Esophagus muscularis mucosa (tissue), 4 donors: Measurements from ENCODE around the gene PYGM. TPM values are rescaled to one million over a fixed set of nuclear protein-coding genes. Genes with fewer than 3 reads are reported as not detected.

Experiments
- DNase-seq: peaks from one replicate; pipeline ENCODE4 v3.0.0-alpha.2; 2017; ENCODE audit errors: extremely low spot score
- H3K27ac ChIP-seq, 4 donors: fragments of 200-600 bp; sonication (generic); replicated peaks in 1 of 4; 1 replicate in 3 of 4; 2 replicates in 1 of 4; pipeline ENCODE4 v1.5.1; 2016 to 2019; ENCODE audit warnings: mild to moderate bottlenecking in 1 of 4
- H3K27me3 ChIP-seq, 4 donors: fragments of 200-600 bp; sonication (generic); one replicate each; pipeline versions ENCODE4 v1.5.1 to v1.6.0; 2016 to 2019
- H3K36me3 ChIP-seq, 4 donors: fragments of 200-600 bp; sonication (generic); one replicate each; pipeline ENCODE4 v1.5.1; 2016 to 2019
- H3K4me1 ChIP-seq, 4 donors: fragments of 200-600 bp; sonication (generic); one replicate each; pipeline ENCODE4 v1.5.1; 2016 to 2019
- H3K4me3 ChIP-seq, 4 donors: fragments of 200-600 bp; sonication (generic); 1 replicate in 2 of 4; 2 replicates in 2 of 4; pipeline ENCODE4 v1.5.1; 2016 to 2019; ENCODE audit warnings: mild to moderate bottlenecking in 4 of 4, moderate library complexity in 1 of 4
- H3K9me3 ChIP-seq, 4 donors: fragments of 200-600 bp; sonication (generic); 1 replicate in 3 of 4; 2 replicates in 1 of 4; pipeline ENCODE4 v1.5.1; 2016 to 2019
- EP300 ChIP-seq: sonication (generic); formaldehyde crosslinking; IDR thresholded peaks from one replicate; pipeline ENCODE4 v1.6.1; 2017; ENCODE audit warnings: antibody characterized with exemption
- POLR2A ChIP-seq: fragments of 450-650 bp; IDR thresholded peaks from one replicate; pipeline ENCODE4 v1.6.1; 2017; ENCODE audit warnings: antibody characterized with exemption, moderate library complexity, mild to moderate bottlenecking, low read depth
- POLR2AphosphoS5 ChIP-seq, 2 donors: sonication (generic); formaldehyde crosslinking; IDR thresholded peaks; one replicate each; pipeline ENCODE4 v1.6.1; 2017; ENCODE audit warnings: antibody characterized with exemption in 2 of 2
- WGBS: methylation state at CpG from one replicate; pipeline ENCODE4 v1.1.5; 2018; 5-methylcytosine and 5-hydroxymethylcytosine counted together
- intact Hi-C: fragments of 100-400 bp; cut with DNase I; formaldehyde crosslinking; loops from one replicate; pipeline ENCODE4 v1.15.1; 2023
- total RNA-seq, 4 donors: library from RNA; depleted of rRNA; stranded (reverse); fragments of >200 nt; gene quantifications; one replicate each; pipeline versions ENCODE4 v1.1.0 to v1.2.1, GENCODE V29; 2016
- TF ChIP-seq, protein P1 (sequence below), 3 experiments: fragments of 200-600 bp in 2 of 3; fragments of 450-650 bp in 1 of 3; sonication (generic) in 2 of 3; IDR thresholded peaks; one replicate each; pipeline ENCODE4 v1.5.1; 2017 to 2019; ENCODE audit warnings: antibody characterized with exemption in 3 of 3, mild to moderate bottlenecking in 2 of 3, moderate library complexity in 1 of 3

PYGM gene
- total RNA-seq, 4 donors from 2014 or later = 18.4 to 57.2 (median 26.3) TPM

DNA sequence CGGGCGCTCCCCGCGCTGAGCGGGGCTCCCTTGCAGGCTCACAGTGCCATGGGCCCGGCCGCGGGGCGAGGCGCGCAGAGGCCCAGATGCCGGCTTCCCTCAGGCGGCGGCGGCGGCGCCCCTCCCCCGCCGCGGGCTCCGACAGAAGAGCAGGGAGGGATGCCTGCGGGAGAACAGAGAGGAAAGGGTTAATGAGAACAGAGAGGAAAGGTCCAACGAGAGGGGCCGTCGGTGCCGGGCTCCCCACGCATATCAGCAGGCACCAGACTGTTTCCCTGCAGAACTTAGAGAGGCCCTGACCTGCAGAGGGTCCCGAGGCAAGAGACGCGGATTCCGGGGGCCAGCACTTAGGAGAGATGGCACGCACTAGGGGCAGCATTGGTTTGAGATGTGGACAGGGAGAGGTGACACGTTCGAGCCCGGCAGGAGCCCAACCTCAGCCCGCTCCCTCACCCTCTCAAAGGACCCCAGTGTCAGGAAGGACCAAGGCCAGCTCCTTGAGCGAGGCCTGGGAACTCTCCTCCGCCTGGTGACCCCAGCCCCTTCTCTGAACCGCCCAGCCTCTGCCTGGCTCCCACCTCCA, 45.9 kb downstream of the PYGM start:
- H3K36me3 ChIP-seq = no peaks in the 10 kb centered on the region
- peaks cover 0 to 100% (median 61%) of the 10 kb centered on the region in 4 donors for H3K27me3 ChIP-seq
- TF ChIP-seq POLR2A (no peak), EP300 (no peak), POLR2AphosphoS5 (IDR thresholded peaks at IDR 0.05) (no peak)
- WGBS = 17% methylated on average over 17 of the region's 39 CpGs
- peaks cover 9 to 31% (median 21%) of the 10 kb centered on the region in 4 donors for H3K4me1 ChIP-seq
- no peaks in the 10 kb centered on the region for H3K9me3 ChIP-seq
- H3K4me3 ChIP-seq = peak overlapping the region; percentile 12 to 35 (median 22)
- intact Hi-C loops = no loop called here
- DNase-seq = no peak
- no peak overlapping the region for H3K27ac ChIP-seq

- intact Hi-C loops = no loop called here
- no peak for TF ChIP-seq POLR2AphosphoS5 (IDR thresholded peaks at IDR 0.05)
- no peak for TF ChIP-seq POLR2A
- TF ChIP-seq, protein P1, sequence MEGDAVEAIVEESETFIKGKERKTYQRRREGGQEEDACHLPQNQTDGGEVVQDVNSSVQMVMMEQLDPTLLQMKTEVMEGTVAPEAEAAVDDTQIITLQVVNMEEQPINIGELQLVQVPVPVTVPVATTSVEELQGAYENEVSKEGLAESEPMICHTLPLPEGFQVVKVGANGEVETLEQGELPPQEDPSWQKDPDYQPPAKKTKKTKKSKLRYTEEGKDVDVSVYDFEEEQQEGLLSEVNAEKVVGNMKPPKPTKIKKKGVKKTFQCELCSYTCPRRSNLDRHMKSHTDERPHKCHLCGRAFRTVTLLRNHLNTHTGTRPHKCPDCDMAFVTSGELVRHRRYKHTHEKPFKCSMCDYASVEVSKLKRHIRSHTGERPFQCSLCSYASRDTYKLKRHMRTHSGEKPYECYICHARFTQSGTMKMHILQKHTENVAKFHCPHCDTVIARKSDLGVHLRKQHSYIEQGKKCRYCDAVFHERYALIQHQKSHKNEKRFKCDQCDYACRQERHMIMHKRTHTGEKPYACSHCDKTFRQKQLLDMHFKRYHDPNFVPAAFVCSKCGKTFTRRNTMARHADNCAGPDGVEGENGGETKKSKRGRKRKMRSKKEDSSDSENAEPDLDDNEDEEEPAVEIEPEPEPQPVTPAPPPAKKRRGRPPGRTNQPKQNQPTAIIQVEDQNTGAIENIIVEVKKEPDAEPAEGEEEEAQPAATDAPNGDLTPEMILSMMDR (IDR thresholded peaks at IDR 0.05) = no peak
- TF ChIP-seq EP300 = no peak
- H3K9me3 ChIP-seq = no peaks in the 10 kb centered on the region
- H3K36me3 ChIP-seq = no peaks in the 10 kb centered on the region
- H3K27me3 ChIP-seq = peaks cover 0 to 100% (median 58%) of the 10 kb centered on the region in 4 donors
- WGBS = 4% methylated on average over 11 of the region's 111 CpGs
- H3K4me1 ChIP-seq = peaks cover 9 to 31% (median 21%) of the 10 kb centered on the region in 4 donors
- DNase-seq = no peak
- no peak overlapping the region for H3K27ac ChIP-seq
- peak overlapping the region; percentile 12 to 35 (median 22) for H3K4me3 ChIP-seq
Observed at GRCh38 chr11:64713016-64713707, 46.6 kb downstream of the PYGM start.

- TF ChIP-seq, protein P1 (IDR thresholded peaks at IDR 0.05) = no peak
- TF ChIP-seq EP300 (no peak), POLR2A (no peak), POLR2AphosphoS5 (IDR thresholded peaks at IDR 0.05) (no peak)
- no peaks in the 10 kb centered on the region for H3K9me3 ChIP-seq
- peaks cover 9 to 31% (median 21%) of the 10 kb centered on the region in 4 donors for H3K4me1 ChIP-seq
- intact Hi-C loops = no loop called here
- no peak overlapping the region for H3K4me3 ChIP-seq
- WGBS = 17% methylated on average over 33 of the region's 45 CpGs
- H3K27me3 ChIP-seq = peaks cover 0 to 100% (median 57%) of the 10 kb centered on the region in 4 donors
- DNase-seq = no peak
- no peaks in the 10 kb centered on the region for H3K36me3 ChIP-seq
- no peak overlapping the region for H3K27ac ChIP-seq
Observed at GRCh38 chr11:64712430-64713015, 47.3 kb downstream of the PYGM start.

DNA sequence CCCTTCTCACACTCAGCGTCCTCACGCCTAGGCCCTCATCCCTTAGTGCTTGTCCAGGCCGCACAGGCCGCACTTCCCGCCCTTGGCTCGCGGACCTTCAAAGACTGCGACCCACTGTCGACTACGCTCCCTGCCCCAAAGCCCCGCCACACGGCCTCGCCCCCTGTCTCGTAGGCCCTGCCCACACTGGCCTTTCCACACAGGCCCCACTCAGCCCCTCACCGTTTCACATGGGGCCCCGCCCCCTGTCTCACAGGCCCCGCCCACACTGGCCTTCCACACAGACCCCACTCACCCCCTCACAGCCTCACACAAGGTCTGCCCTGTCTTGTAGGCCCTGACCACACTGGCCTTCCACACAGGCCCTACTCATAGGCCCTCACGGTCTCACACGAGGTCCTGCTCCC, 47.8 kb downstream of the PYGM start:
- DNase-seq = no peak
- no peak overlapping the region for H3K4me3 ChIP-seq
- intact Hi-C loops = no loop called here
- peaks cover 9 to 31% (median 21%) of the 10 kb centered on the region in 4 donors for H3K4me1 ChIP-seq
- peaks cover 0 to 100% (median 56%) of the 10 kb centered on the region in 4 donors for H3K27me3 ChIP-seq
- H3K27ac ChIP-seq = no peak overlapping the region
- H3K36me3 ChIP-seq = no peaks in the 10 kb centered on the region
- whole genome bisulfite sequencing = 55% methylated on average over 19 of the region's 19 CpGs
- TF ChIP-seq EP300 = no peak
- no peaks in the 10 kb centered on the region for H3K9me3 ChIP-seq

DNA sequence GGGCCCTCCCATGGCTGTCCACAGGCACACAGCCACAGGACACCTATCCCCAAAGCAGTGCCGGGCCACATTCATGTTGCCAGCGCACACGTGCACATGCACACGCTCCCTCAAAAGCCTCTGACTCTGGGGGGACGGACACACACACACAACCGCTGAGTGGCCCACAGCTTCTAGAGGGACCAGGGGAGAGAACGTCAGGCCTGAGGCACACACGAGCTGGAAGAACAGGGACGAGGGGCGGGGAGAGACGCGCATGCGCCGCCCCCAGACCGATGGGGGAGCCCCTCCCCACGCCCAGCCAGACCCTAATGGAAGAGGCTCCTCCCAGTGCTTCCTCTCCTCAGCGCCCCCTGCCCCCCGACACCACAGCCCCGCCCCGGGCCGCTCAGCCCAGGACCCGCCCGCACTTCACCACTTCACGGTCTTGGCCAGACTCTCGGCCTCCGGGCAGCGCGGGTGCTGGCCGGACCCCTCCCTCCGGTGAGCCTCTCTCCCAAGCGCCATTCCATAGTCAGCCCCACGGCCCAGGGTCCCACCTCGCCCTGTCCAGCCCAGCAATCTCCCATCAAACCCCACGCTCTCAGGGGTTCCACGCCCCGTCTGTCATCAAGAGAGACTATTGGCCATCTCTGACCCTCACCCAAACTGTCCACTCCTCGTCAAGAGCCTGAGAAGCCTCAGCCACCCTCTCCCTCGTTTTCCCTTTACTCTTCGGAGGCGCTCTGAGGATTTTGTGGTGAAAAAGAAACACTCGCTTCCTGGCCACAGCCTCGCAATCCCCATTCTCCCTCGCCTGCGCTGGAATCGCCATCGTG, 48.4 kb downstream of the PYGM start:
- 22% methylated on average over 39 of the region's 46 CpGs for WGBS
- no peaks in the 10 kb centered on the region for H3K36me3 ChIP-seq
- no peak overlapping the region for H3K4me3 ChIP-seq
- no peak overlapping the region for H3K27ac ChIP-seq
- peaks cover 9 to 31% (median 21%) of the 10 kb centered on the region in 4 donors for H3K4me1 ChIP-seq
- intact Hi-C loops = no loop called here
- no peak for DNase-seq
- no peaks in the 10 kb centered on the region for H3K9me3 ChIP-seq
- TF ChIP-seq, protein P1 (IDR thresholded peaks at IDR 0.05) = no peak
- TF ChIP-seq EP300 (no peak), POLR2AphosphoS5 (IDR thresholded peaks at IDR 0.05) (no peak), POLR2A (no peak)
- peaks cover 0 to 99% (median 53%) of the 10 kb centered on the region in 4 donors for H3K27me3 ChIP-seq
